HG03060 (cell line): ENCODE data around the gene RGS14.

Source experiments
- ATAC-seq: cut with Tn5 transposase; IDR thresholded peaks from one replicate; pipeline ENCODE4 v1.9.1; 2021; ENCODE audit warnings: low read depth, moderate number of reproducible peaks; ENCODE audit not compliant: unreplicated experiment

The RGS14 gene, protein sequence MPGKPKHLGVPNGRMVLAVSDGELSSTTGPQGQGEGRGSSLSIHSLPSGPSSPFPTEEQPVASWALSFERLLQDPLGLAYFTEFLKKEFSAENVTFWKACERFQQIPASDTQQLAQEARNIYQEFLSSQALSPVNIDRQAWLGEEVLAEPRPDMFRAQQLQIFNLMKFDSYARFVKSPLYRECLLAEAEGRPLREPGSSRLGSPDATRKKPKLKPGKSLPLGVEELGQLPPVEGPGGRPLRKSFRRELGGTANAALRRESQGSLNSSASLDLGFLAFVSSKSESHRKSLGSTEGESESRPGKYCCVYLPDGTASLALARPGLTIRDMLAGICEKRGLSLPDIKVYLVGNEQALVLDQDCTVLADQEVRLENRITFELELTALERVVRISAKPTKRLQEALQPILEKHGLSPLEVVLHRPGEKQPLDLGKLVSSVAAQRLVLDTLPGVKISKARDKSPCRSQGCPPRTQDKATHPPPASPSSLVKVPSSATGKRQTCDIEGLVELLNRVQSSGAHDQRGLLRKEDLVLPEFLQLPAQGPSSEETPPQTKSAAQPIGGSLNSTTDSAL

GRCh38 chr5:177357459-177358351 lies at the start of gene RGS14:
RGS14 (plus strand) TSS chr5:177357924; CDS start chr5:177358025, 101 bp downstream.
- peak; percentile 83 for ATAC-seq

DNA sequence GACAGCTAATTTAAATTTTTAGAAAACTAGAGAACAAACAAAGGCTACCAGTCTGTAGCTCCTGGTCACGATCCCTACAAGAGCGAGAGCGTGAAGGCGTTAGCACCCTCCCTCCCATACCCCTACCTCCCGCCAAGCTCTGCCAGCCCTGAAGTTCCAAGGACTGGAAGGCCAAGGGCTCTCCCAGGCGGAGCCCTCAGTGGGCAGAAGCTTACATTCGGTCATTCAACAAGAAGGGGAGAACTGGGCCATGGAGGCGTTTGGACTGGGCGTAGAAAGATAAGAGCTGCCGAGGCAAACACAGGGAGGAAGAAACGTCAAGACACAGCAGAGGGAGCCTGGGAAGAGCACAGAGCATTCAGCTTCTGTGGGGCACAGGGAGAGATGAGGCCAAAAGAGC lies 49.0 kb upstream of the RGS14 start:
- no peak for ATAC-seq

GRCh38 chr5:177309351-177310191 lies 48.2 kb upstream of the RGS14 start:
- ATAC-seq, result no peak

- ATAC-seq, result no peak
Measured at GRCh38 chr5:177310332-177310731, 47.4 kb upstream of the RGS14 start.

DNA sequence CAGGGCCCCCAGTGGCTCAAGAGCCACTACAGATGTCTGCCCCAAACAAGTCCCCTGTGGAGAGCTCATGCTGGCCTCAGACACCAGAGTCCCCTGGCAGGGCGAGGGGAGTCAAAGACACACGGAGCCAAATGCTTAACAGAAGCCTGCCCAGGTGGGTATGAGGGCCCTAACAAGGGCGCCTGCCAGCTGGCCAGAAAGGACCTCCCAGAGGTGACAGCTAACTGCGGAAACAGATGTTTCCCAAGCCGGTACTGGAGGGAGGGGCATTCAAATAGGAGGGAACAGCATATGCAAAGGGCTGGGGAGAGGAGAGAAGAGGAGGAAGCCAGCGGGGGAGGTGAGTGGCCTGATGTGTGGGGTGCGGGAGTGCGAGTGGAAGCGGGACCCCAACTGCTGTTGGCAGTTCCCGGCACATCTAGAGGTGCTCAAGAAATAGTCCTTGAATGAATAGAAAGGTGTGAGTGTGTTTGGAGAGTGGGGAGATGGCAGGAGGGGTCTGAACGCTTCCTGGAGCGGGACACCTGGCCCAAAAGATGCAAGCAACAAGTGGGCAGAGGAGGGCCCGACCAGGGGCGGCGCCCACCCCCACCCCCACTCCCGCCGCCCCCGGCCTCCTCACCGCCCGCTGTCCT lies 46.9 kb upstream of the RGS14 start:
- ATAC-seq, result no peak

DNA sequence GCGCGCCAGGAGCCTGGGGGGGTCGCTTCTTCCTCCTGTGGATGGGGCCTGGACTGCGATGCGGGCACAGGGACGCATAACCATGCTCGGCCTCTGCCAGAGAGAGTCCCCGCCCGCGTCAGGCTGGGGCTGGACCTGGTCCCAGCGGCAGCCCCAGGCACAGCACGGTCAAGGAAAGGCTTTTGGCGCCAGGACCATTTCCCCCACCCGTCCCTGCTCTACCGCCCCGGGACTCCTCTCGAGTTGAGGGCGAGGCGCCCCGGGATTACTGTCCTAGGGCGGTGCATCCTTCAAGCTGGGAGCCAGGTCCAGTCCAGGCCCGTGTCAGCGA lies 46.4 kb upstream of the RGS14 start:
- no peak for ATAC-seq

- ATAC-seq, result peak; percentile 47
Measured at GRCh38 chr5:177311723-177312648, 45.7 kb upstream of the RGS14 start, which contains the start of gene MXD3. MXD3 (minus strand) TSS chr5:177311898; CDS start chr5:177311830, 68 bp downstream.

GRCh38 chr5:177312649-177313181 lies 45.0 kb upstream of the RGS14 start:
- peak; percentile 21 for ATAC-seq

DNA sequence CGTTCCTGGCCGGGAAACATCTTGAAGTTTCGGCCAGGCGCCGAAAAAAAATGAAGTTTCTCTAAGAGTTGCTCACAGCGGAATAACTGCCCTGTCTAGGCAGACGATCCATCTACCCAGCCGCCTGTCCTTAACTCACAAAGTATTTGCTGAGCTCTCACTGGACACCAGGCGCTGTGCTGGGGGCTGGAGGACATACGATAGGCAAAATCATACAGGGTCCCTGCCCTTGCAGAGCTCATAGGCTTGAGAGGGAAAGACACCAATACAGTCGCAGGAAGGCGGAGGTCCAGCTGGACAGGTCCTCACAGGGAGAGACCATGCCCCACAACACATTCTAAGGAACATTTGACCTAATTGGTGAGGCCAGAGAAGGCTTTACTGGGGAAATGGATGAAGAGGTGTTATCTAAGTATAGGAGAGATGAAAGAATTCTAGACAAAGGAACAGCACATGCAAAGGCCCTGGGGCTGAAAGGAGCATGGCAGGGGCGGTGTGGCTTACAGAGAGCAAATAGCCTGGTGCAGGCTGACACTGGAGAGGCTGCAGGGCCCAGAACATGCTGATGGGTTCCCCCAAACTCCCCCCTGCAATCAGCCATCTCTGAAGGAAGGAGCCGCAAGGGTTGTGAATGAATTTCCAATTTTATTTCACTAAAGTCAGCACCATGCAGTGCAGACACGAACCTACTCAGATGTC lies 44.0 kb upstream of the RGS14 start:
- ATAC-seq, result no peak

- no peak for ATAC-seq
Measured at GRCh38 chr5:177314376-177315342, 43.1 kb upstream of the RGS14 start.

- no peak for ATAC-seq
Measured at GRCh38 chr5:177315411-177315810, 42.3 kb upstream of the RGS14 start.

DNA sequence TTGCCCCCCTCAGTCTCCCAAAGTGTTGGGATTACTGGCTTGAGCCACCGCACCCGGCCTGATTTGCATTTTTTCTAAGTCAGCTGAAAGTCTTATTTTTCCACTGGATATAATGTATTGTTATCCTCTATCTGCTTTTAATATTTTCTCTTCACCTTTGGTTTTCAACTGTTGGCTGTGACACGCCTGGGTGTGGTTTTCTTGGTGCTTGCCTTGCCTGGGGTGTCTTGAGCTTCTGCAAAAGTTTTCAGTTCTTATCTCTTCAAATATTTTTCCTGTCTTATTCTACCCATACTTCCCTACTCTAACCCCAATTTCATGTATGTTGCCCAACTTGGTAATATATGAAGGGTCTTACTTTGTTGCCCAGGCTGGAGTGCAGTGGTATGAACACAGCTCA lies 41.7 kb upstream of the RGS14 start:
- no peak for ATAC-seq

- ATAC-seq, result no peak
Measured at GRCh38 chr5:177317959-177318377, 39.8 kb upstream of the RGS14 start.

DNA sequence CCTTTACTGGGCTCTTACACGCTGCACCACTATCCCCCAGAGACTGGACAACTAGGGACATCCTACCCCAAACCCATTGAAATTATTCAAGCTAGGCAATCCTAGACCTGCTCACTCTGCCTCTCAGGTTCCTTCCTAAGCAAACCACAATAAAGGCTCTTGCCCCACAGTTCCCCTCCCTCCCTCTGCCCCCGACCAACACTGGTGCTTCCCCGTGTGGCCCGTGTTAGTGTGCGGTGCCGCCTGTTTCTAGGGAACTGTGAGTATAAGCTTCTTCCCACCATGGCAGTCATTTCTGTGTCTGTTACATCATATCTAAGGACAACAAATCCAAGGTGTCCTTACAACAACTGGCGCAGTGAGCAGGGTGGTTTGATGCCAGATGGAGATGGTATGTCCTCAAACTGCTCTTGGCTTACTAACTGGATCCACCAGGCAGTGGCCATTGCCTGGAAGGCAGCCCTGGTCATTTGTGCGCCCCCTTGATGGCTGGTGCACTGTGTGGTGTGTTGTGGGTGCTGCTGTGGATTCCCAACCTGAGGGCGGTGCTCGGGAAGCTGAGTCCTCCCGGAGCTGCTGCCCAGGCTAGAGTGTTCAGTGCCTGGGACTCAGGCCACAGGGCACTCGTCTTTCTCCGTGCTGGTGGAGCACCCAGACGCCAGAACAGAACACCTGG lies 37.7 kb upstream of the RGS14 start:
- ATAC-seq, result no peak

DNA sequence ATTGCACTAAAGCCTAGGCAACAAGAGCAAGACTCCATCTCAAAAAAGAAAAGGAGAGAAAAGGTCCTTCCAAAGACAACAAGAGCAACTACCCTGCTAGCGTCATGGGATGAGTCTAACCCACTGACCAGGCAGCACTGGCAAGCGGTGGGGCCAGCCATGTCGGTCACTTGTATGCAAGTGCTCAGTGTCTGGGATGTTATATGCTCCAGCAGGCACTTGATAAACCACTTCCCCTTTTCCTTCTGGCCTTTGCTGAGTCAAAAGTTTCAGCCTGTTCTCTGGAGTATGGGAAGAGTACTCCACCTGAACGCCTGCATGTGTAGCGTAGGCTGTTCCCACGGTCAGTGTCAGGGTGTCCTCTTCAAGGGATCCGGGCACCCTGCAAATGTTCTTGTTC lies 36.8 kb upstream of the RGS14 start:
- ATAC-seq, result no peak

DNA sequence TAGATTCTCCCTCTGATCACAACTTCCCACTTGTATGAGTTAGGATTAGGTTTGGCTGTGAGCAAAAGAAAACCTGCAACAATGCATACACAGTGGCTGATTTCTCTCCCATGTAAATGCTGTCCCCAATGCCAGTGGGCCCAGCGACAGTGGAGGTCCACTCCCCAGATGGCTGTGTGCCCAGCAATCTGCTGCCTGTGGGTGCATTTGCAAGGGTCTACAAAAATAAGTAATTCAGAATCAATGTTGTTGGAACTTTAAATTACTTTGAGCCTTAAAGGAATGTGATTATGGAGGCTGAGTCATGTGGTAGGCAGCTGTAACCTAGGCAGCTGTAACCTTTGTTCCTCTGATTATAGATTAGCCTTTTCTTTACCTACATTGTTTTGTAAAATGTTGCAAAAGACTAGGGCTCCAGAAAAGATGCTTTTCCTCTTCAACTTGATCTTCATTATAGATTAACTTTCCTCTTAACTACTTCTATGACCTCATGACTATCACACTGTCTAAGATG lies 31.8 kb upstream of the RGS14 start:
- no peak for ATAC-seq
